ENCODE results near the gene BTBD19. TPM values are rescaled to one million over a fixed set of nuclear protein-coding genes. Genes with fewer than 3 reads are reported as not detected.
A peak's percentile ranks its signal among the peaks of the same experiment; 100 is the strongest.

The BTBD19 gene
- total and polyA plus RNA-seq, 9 of the 15 experiments (the other 6 are each of a cell fraction or from before 2014, with no cell fraction given): 0.22 to 2.0 (median 0.95) TPM

DNA sequence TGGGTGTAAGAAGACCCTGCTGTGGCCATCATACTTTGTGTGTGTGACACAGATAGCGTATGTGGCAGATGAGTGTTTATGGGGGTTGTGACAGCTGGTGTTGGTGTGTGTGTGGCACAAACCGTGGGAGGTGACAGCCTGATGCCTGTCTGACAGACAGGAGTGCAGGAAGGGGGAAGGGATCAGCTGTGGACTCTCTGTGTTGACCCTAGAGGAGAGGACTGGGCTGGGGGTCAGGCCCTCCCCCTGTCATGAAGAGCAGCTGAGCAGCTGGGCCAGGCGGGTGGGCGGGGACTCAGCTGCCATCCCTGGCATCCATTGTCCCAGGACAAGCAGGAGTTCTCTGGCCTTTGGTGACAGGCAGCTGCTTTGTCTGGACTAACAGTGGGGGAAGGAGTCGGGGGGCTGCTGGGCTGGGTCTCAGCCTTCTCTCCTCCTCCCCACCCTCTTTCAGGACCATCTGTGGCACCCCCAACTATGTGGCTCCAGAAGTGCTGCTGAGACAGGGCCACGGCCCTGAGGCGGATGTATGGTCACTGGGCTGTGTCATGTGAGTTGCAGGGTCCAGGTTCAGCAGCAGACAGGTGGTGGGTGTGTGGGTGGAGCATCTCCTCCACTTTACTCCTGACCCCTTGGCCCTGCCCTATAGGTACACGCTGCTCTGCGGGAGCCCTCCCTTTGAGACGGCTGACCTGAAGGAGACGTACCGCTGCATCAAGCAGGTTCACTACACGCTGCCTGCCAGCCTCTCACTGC is 5.8 kb upstream of the BTBD19 start (continued):
- TF ChIP-seq, protein P1, sequence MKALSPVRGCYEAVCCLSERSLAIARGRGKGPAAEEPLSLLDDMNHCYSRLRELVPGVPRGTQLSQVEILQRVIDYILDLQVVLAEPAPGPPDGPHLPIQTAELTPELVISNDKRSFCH (CRISPR knock-in tag; IDR thresholded peaks at IDR 0.05): no peak
- TF ChIP-seq, protein P1 (tag; IDR thresholded peaks at IDR 0.05): no peak
- TF ChIP-seq CBX1 (IDR thresholded peaks at IDR 0.05; ENCODE audit: low read depth) (no peak), TEAD2 (tag; IDR thresholded peaks at IDR 0.05) (no peak), ZNF41 (CRISPR knock-in tag; conservative IDR thresholded peaks at IDR 0.05) (no peak), ZNF707 (CRISPR knock-in tag; conservative IDR thresholded peaks at IDR 0.05) (no peak), RBM34 (IDR thresholded peaks at IDR 0.05; ENCODE audit: borderline replicate concordance, insufficient read depth, low read length) (no peak), FOXA1 (IDR thresholded peaks at IDR 0.05; ENCODE audit: borderline replicate concordance) (no peak), PRPF4 (IDR thresholded peaks at IDR 0.05; ENCODE audit: insufficient read depth, low read depth, low read length, poor library complexity, severe bottlenecking) (peak; percentile 32)

DNA sequence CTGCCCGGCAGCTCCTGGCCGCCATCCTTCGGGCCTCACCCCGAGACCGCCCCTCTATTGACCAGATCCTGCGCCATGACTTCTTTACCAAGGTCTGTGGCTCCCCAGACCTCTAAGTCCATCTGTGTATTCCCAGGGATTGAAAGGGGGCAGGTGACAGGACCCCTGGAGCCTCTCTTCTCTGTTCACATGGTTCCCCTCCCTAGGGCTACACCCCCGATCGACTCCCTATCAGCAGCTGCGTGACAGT is 5.3 kb upstream of the BTBD19 start:
- Histone ChIP-seq H3K27me3 (ENCODE audit: control insufficient read depth in 2 of 2, insufficient read depth in 2 of 2, low read length in 2 of 2) (no peaks in the 10 kb centered on the region; a peak in 1 of 5 replicates), H2AFZ (ENCODE audit: low read depth, low read length) (no peak overlapping the region), H4K20me1 (replicated peaks; ENCODE audit: control insufficient read depth, insufficient read depth, low read length) (no peaks in the 10 kb centered on the region), H3K9me3 (replicated peaks; ENCODE audit: control insufficient read depth, insufficient read depth, low read depth, low read length) (no peaks in the 10 kb centered on the region), H3K4me2 (ENCODE audit: insufficient read depth, low read length) (no peak overlapping the region), H3K4me3 (no peak overlapping the region), H3K27ac (ENCODE audit: extremely low read depth, low read depth, low read length) (no peak overlapping the region), H3K9me1 (ENCODE audit: control insufficient read depth, insufficient read depth, low read length) (peaks cover 5% of the 10 kb centered on the region), H3K79me2 (ENCODE audit: control insufficient read depth, insufficient read depth, low read length) (peaks cover 22% of the 10 kb centered on the region), H3K9ac (ENCODE audit: insufficient read depth in 1 of 2, low read depth in 2 of 2, low read length in 2 of 2) (peak overlapping the region in 1 of 2 experiments; percentile 50; a peak in 2 of 4 replicates), H3K36me3 (ENCODE audit: control insufficient read depth, insufficient read depth, low read length) (peaks cover 52% of the 10 kb centered on the region), H3K4me1 (replicated peaks in 1 of 2; ENCODE audit: control insufficient read depth in 2 of 2, insufficient read depth in 2 of 2, low read length in 2 of 2) (peaks cover 41 to 78% of the 10 kb centered on the region in 2 experiments)
- ATAC-seq: no peak
- intact Hi-C loops (cut with micrococcal nuclease): loop anchor here (10.0 kb wide), 1 partner anchor 168 kb away; no protein-coding TSS in a partner anchor
- CTCF ChIA-PET (ENCODE audit: low intra/inter-chr PET ratio): no interaction called here
- POLR2A ChIA-PET: interaction anchor here (0.6 to 16.9 kb wide), 9 partner anchors 12 to 714 kb away, joined by 3 to 594 read pairs (median 4); partner anchors contain the start of gene BEST4
- in situ Hi-C loops (cut with MboI): loop anchor here (10.0 kb wide), 1 partner anchor 692 kb away; the partner anchor contains the start of gene TESK2
- BruUV-seq (replicated peaks): no TSS peak
- no peak for FAIRE-seq
- WGBS (ENCODE audit: insufficient coverage, low coverage, missing lambda C conversion rate): 92% methylated on average over 9 of the region's 9 CpGs
- DNase-seq (ENCODE audit: extremely low read depth in 1 of 4, low spot score in 3 of 4): no peak
- TF ChIP-seq POLR2AphosphoS5 (IDR thresholded peaks at IDR 0.05; ENCODE audit: control insufficient read depth, insufficient read depth, low read depth, low read length): no peak
- 0 out of 2 replicates have a peak, but pooled peaks have one; percentile 0 for TF ChIP-seq RBFOX2 (IDR thresholded peaks at IDR 0.05; ENCODE audit: low read depth, low read length)
- TF ChIP-seq ZNF263 (CRISPR knock-in tag; IDR thresholded peaks at IDR 0.05; ENCODE audit: borderline replicate concordance): no peak
- TF ChIP-seq ADNP (tag; IDR thresholded peaks at IDR 0.05): no peak
- no peak for TF ChIP-seq ZBTB2 (IDR thresholded peaks at IDR 0.05)
- no peak for TF ChIP-seq MAFK (IDR thresholded peaks at IDR 0.05; ENCODE audit: low read length)
- TF ChIP-seq, protein P2, sequence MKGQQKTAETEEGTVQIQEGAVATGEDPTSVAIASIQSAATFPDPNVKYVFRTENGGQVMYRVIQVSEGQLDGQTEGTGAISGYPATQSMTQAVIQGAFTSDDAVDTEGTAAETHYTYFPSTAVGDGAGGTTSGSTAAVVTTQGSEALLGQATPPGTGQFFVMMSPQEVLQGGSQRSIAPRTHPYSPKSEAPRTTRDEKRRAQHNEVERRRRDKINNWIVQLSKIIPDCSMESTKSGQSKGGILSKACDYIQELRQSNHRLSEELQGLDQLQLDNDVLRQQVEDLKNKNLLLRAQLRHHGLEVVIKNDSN (CRISPR knock-in tag; IDR thresholded peaks at IDR 0.05): 0 out of 2 replicates have a peak, but pooled peaks have one; percentile 0
- no peak for TF ChIP-seq ZNF12 (CRISPR knock-in tag; IDR thresholded peaks at IDR 0.05)
- TF ChIP-seq ZBTB17 (CRISPR knock-in tag; IDR thresholded peaks at IDR 0.05): no peak

All from K562 (cell line).